ENCODE measurements around the gene DENND1C.
"Not testable (repeated sequence)": the region's sequence is repeated elsewhere in the genome, so short reads cannot be mapped to it uniquely, and the experiment has no call there.

The DENND1C gene

GRCh38 chr19:6455924-6456323 lies 25.7 kb downstream of the DENND1C start:
- no peak for DNase-seq (ENCODE audit: low spot score)

- DNase-seq (ENCODE audit: low spot score), result no peak
These were observed 27.5 kb downstream of the DENND1C start for GRCh38 chr19:6453951-6454565.

GRCh38 chr19:6452899-6453298 lies 28.7 kb downstream of the DENND1C start:
- no peak for DNase-seq (ENCODE audit: low spot score)

- DNase-seq (ENCODE audit: low spot score), result no peak
These were observed 29.4 kb downstream of the DENND1C start for GRCh38 chr19:6452223-6452614.

DNA sequence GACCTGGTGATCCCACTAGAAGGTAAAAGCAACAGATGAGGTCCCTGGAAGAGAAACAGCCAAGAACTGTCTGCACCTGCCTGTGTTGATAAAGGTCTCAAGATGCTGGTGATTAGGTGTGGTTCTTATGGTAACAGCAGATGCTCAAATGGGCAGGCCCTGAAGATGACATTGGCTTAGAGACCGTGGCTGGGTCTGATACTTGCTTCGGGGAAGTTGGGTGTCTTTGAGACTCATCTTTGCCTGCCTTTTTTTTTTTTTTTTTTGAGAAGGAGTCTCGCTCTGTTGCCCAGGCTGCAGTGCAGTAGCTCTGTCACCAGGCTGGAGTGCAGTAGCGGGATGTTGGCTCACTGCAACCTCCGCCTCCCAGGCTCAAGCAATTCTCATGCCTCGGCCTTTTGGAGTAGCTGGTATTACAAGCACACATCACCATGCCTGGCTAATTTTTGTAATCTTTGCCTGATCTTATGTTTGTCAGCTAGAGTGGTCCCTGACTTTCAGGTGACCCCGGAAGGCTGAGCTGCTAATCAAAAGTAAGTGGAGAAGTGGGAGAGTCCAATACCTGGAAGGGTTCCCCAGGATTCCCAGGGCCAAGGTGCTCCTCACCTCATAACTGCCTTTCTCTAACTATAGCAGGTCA lies 29.9 kb downstream of the DENND1C start:
- DNase-seq (ENCODE audit: low spot score), result no peak

- no peak for DNase-seq (ENCODE audit: low spot score)
These were observed 31.4 kb downstream of the DENND1C start for GRCh38 chr19:6450166-6450565.

DNA sequence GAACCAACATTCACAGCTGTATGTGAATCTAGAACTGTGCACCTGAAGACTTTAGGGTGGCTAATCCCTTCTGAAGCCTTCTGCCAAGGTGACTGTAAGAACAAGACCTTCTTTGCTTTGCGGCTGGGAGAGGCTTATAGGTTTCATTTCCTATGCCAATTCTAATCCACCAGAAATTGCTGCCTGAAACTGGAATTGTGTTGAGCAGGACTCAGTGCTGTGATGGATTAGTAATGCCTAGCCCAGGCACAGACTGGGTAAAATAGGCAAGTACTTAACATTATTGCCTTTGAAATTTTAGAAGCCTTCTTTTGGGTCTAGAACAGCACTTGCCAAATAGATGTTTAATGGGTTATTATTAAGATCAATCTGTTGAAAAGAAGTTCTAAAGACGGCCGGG lies 33.5 kb downstream of the DENND1C start:
- no peak for DNase-seq (ENCODE audit: low spot score)

DNA sequence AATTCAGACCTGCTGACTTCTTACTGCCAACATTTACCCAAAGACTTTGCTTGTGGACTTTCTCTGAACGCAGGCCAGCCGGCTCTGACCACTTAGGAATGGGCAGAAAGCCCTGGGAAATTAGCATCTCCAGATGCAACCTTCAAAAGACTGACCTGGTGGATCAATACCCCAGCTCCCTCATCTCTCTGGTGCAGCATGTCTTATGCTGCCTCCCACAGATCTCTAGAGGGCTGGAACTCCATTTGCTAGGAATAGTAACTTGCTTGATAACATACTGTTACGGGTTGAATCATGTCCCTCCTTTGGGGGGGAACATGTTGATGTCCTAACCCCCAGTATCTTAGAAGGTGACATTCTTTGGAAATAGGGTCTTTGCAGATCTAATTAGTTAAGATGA lies 35.1 kb downstream of the DENND1C start:
- DNase-seq (ENCODE audit: low spot score), result no peak

DNA sequence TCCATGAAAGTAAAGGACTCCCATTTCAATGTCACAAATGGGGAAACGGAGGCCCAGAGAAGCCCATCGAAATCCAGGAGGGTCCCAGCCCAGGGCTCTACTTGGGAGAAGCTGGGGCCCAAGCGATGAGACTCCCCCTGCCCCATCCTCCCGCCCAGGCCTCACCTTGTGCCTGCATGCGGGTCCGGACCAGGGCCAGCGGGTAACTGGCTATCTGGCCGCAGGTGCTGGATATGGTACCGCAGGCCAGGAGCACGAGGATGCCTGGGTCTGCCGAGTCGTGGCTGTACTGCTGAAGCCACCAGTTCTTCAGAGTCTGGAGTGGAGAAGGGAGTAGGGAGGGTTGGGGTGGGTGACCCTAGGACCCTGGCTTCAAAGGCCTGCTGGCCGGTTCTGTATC lies 37.6 kb downstream of the DENND1C start:
- no peak for DNase-seq (ENCODE audit: low spot score)

DNA sequence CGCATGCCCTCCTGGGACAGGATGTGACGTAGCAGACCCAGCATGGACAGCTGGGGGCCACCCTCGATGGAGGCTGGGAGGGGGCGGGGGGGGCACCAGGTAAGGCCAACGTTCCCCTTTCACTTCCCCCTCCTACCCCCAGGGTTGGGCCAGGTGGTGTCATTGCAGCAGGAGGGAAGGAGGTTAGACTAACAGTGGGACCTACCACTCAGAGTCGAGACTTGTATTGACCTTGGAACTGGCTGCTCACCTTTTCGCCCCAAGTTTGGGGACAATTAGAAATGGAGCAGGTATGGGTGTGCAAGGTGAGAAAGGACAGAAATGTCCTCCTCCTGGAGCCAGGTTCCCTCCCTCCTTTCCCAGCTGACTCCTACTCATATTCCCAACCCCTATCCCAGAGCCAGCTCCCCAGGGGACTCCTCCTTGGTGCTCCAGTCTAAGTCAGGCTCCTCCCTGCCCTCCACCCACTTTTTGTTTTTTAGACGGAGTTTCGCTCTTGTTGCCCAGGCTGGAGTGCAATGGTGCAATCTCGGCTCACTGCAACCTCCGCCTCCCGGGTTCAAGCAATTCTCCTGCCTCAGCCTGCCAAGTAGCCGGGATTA lies 39.4 kb downstream of the DENND1C start:
- DNase-seq (ENCODE audit: low spot score), result no peak

DNA sequence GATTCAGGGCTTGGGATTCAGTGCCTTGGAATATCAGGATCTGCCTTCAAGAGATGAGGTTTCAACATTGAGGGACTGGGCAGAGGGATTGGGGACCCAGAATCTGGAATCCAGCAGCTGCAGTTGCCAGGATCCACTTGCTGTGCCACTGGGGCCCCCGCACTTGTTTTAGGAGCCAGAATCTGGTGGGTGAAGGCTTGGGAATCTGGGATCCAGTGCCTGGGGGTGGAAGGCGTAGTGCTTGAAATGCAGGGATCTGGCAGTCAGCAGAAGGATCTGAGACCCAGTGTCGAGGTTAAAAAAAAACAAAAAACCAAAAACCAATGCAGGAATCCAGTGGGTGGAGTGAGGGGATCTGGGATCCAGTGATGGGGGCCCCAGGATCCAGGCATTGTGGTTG lies 40.7 kb downstream of the DENND1C start:
- DNase-seq (ENCODE audit: low spot score), result no peak

- no peak for DNase-seq (ENCODE audit: low spot score)
These were observed 41.8 kb downstream of the DENND1C start for GRCh38 chr19:6439743-6440142.

GRCh38 chr19:6433663-6434062 lies 47.9 kb downstream of the DENND1C start, which contains the start of gene SLC25A41:
TSS of gene SLC25A41 (minus strand) at chr19:6433763. CDS start at chr19:6433693, 70 bp downstream.
- no peak for DNase-seq (ENCODE audit: low spot score)

DNA sequence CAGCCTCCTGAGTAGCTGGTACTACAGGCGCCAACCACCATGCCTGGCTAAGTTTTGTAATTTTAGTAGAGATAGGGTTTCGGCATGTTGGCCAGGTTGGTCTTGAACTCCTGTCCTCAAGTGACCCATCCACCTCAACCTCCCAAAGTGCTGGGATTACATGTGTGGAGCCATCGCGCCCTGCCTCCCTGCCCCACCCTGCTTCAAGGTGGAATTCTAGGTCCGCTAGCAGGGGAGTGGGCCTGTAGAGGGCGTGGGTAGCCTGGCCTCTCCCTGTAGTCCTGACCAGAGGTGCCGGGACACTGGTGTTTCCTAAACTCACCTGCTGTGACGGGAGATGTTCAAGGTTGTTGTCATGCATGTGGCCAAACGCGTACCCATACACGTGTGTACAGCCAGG lies 48.4 kb downstream of the DENND1C start:
- DNase-seq (ENCODE audit: low spot score), result no peak

DNA sequence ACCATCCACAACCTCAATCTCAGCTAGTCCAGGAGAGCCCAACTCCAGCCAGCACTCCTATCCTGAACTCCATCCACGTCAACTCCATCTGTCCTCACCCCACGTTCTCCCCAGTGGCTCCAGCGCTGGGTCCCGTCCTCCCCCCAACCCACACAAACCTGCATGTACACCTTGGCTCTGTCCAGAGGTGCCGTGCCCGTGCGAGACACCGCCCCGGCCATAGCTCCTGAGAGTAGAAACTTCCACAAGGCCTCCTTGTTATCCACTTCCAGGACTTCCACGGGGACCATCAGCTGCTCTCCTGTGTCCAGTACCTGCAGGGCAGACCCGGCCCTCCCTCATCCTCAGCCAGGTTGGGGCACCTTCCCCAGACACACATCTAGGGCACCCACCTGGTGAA lies 49.7 kb downstream of the DENND1C start:
- DNase-seq (ENCODE audit: low spot score), result no peak

- no peak for DNase-seq (ENCODE audit: low spot score)
These were observed 52.0 kb downstream of the DENND1C start for GRCh38 chr19:6429419-6430221.

GRCh38 chr19:6428692-6429418 lies 52.7 kb downstream of the DENND1C start:
- not testable (repeated sequence) for DNase-seq (ENCODE audit: low spot score)

GRCh38 chr19:6427131-6427530 lies 54.5 kb downstream of the DENND1C start:
- DNase-seq (ENCODE audit: low spot score), result no peak

DNA sequence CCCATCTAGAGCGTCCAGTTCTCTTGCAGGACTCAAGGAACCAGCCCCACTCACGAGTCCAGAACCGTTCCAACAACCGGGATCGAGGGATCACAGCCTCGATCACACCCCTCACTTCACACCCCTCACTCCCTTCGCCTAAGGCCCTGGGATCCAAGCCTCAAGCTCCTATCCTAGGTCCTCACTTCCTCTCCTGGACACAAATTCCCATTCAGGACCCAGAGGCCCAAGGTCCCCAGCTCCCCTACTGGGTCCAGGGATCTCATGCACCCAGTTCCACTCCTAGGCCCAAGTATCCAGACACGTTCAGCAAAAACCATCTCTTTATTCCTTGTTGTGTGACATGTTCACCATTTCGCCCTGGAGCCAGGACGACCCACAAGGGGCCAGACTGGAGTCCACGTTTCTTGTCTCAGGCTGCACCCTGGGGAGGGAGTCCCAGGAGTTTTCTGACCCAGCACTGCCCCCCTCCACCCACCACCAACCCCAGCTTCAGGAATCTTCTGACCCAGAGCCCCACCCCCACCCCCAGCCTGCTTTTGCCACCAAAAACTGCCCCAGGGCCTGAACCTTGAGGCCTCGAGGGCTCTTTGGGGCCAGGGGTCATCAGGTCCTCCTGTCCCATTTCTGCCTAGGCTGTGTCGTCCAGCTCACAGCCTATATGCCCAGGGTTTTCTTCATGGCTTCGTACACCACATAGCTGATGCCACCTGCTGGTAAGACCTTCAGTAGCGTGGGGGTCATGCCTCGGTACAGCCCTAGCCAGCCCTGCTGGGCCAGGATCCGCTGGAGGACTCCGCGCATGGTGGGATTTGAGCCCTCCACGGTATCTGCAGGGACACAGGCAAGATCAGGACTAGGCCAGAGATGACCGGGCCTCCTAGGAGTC lies 55.6 kb downstream of the DENND1C start:
- no peak for DNase-seq (ENCODE audit: low spot score)

DNA sequence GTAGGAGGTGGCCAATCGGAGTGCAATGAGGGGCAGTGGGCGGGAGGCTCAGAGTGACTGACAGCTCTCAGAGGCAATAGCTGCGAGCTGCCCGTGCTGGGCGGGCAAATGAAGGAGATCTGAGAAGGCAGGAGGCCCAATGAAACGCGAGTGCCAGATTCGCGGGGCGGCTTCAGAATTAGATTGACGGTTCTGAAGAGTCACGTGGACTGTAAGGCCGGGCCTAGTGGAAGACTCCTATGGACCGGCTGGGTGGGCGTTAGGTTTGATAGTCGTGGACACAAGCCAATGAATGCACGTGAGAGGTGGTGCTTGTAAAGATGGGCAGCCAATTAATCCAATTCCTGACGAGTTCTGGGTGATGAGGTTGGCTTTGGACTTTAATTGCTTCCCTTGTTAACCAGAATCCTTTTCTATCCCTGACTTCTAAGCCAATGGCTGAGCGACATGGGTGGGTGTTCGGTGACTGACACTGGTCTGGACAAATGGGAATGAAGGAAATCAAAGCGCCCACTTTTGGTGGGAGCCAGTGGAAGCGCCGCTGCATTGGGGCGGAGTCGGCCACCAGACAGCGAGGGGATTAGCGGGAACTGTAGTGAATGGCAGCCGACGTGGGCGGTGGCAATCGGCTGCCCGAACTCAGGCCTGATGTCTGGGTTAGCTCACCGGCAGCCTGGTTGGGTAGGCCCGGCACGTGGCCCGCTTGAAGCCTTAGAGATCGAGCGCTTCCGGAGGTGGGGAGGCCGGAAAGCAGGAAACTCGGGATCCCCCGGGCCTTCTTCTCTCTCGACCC lies 56.5 kb downstream of the DENND1C start:
- peak; percentile 100 for DNase-seq (ENCODE audit: low spot score)
